Glomerular visceral epithelial cell (primary cell): ENCODE measurements around the gene ZNF132.
"Not testable (repeated sequence)": the region's sequence is repeated elsewhere in the genome, so short reads cannot be mapped to it uniquely, and the experiment has no call there.

Experiments
- DNase-seq: peaks from one replicate; pipeline ENCODE4 v3.0.0-alpha.2; 2016; ENCODE audit errors: extremely low spot score

The ZNF132 gene

DNA sequence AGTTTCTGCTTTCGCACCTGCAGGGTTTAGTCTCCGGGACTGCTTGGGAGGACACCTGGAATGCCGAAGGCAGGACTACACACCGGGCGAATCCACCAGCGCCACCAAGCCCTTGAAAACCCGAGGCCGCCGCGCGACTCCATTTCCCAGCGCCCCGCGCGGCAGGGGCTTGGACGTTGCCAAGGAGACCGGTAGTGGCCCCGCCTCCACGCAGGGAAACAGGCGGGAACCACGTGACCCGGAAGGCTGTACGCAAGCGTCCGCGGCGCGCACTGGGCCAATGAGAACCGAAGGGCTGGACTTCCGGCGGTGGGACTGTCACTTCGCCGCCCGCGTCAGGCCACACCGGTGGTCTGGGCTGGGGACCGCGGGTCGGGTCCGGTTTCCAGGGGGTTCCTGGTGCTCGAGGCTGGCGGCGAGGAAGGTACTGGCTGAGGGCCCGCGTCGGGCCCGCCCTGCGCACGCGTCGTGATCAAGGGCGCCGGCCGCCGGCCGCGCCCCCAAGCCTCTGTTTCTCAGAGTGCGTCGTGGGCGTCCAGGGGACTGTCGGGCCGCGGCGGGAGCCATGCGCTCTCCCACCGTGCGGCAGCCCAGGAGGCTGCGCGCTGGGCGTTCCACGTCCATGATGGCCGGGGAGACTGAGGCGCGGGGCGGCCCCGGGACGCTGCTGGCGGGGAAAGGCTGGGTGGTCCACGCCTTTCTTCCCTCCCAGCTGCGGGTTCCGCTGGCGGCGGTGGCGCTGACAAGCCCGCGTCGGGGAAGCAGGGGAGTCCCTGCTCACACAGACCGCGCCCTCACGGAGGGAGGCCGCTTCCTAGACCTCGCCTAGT lies 27.0 kb upstream of the ZNF132 start, which contains the start of gene ZNF324:
Gene ZNF324, plus strand, starts transcription at position 321 of the 830 bp plus-strand sequence. CDS start 2,106 bp downstream, outside the sequence.
- peak; percentile 95 for DNase-seq

GRCh38 chr19:58466089-58466759 lies 26.3 kb upstream of the ZNF132 start:
- no peak for DNase-seq

DNA sequence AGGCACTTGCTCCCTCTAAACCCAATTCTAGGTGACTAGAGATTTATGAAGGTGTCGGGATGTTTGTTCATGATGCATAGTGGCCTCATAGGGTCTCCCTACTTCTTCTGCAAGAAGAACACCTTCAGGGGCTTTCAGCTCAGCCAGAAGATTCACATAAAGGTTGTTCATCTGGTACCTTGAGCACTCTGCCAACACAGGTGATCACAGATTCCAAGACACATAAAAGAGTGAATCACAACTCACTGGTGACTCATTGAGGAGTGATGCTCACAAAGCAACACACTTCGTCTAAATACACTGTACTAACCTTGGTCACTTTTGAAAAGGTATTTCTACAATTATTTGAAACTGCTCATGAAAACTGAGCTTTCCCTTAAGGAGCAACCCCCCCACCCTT lies 20.1 kb upstream of the ZNF132 start:
- no peak for DNase-seq

DNA sequence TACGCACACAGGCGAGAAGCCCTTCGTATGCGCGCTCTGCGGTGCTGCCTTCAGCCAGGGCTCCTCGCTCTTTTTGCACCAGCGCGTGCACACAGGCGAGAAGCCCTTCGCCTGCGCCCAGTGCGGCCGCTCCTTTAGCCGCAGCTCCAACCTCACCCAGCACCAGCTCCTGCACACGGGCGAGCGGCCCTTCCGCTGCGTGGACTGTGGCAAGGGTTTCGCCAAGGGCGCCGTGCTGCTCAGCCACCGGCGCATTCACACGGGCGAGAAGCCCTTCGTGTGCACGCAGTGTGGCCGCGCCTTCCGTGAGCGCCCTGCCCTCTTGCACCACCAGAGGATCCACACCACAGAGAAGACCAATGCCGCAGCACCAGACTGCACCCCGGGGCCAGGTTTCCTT lies 16.2 kb upstream of the ZNF132 start:
- no peak for DNase-seq

DNA sequence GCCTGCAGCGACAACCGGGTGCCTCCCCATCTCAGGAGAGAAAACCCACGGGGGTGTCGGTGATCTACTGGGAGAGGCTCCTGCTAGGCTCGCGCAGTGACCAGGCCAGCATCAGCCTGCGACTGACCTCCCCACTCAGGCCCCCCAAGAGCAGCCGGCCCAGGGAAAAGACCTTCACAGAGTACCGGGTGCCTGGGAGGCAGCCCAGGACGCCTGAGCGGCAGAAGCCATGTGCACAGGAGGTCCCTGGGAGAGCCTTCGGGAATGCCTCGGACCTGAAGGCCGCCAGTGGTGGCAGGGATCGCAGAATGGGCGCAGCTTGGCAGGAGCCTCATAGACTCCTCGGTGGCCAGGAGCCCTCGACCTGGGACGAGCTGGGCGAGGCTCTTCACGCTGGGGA lies 15.4 kb upstream of the ZNF132 start:
- DNase-seq: no peak

GRCh38 chr19:58453743-58454142 lies 13.8 kb upstream of the ZNF132 start:
- no peak for DNase-seq

GRCh38 chr19:58451358-58452101 lies 11.6 kb upstream of the ZNF132 start, which contains the start of gene ZNF324B:
TSS of gene ZNF324B (plus strand) at chr19:58451622. CDS start at chr19:58453702, 2,080 bp downstream.
- peak; percentile 96 for DNase-seq

- peak; percentile 8 for DNase-seq
Observed at GRCh38 chr19:58450856-58451357, 11.0 kb upstream of the ZNF132 start.

- not testable (repeated sequence) for DNase-seq
Observed at GRCh38 chr19:58449980-58450379, 10.0 kb upstream of the ZNF132 start.

GRCh38 chr19:58448860-58449259 lies 8.9 kb upstream of the ZNF132 start:
- DNase-seq: not testable (repeated sequence)

DNA sequence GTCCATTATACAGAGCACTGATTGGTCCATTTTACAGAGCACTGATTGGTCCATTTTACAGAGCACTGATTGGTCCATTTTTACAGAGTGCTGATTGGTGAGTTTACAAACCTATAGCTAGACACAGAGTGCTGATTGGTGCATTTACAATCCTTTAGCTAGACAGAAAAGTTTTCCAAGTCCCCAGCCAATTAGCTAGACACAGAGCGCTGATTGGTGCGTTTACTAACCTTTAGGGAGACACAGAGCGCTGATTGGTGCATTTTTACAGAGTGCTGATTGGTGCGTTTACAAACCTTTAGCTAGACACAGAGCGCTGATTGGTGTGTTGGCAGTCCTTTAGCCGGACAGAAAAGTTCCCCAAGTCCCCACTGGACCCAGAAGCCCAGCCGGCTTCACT lies 3.0 kb upstream of the ZNF132 start:
- not testable (repeated sequence) for DNase-seq

DNA sequence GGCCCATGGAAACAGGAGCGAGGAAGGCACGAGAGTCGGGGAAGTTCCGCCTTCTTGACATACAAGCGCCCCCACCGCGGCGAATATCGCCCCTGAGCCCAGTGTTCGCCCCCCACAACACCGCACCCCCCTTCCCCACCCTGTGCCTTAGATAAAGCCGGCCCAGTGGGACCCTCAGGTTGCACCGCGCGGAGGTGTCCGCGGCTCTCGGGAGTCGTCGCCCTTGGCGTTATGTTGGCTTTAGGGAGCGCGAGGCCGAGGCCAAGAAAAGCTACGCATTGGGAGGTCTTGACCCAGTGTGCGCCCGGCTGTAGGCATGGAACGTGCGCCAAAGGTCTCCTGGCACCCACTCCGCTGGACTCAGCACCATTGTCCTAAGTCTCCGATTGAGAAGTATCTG lies 603 bp upstream of the ZNF132 start:
- no peak for DNase-seq

GRCh38 chr19:58434217-58434616 lies 5.7 kb downstream of the ZNF132 start:
- no peak for DNase-seq

GRCh38 chr19:58429745-58430144 lies 10.2 kb downstream of the ZNF132 start:
- no peak for DNase-seq

- DNase-seq: no peak
Observed at GRCh38 chr19:58428617-58429016, 11.3 kb downstream of the ZNF132 start.

DNA sequence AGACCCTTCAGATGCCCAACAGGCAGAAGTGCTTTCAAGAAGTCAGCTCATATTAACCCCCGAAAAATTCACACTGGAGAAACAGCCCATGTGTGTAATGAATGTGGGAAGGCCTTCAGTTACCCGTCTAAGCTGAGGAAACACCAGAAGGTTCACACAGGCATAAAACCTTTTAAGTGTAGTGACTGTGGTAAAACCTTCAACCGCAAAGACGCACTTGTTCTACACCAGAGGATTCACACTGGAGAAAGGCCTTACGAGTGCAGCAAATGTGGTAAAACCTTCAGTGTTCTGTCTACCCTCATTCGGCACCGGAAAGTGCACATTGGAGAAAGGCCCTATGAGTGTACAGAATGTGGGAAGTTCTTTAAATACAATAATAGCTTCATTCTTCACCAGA lies 22.9 kb downstream of the ZNF132 start:
- no peak for DNase-seq

- DNase-seq: no peak
Observed at GRCh38 chr19:58416604-58417003, 23.3 kb downstream of the ZNF132 start.

- DNase-seq: peak; percentile 57
Observed at GRCh38 chr19:58409010-58409790, 30.8 kb downstream of the ZNF132 start.

DNA sequence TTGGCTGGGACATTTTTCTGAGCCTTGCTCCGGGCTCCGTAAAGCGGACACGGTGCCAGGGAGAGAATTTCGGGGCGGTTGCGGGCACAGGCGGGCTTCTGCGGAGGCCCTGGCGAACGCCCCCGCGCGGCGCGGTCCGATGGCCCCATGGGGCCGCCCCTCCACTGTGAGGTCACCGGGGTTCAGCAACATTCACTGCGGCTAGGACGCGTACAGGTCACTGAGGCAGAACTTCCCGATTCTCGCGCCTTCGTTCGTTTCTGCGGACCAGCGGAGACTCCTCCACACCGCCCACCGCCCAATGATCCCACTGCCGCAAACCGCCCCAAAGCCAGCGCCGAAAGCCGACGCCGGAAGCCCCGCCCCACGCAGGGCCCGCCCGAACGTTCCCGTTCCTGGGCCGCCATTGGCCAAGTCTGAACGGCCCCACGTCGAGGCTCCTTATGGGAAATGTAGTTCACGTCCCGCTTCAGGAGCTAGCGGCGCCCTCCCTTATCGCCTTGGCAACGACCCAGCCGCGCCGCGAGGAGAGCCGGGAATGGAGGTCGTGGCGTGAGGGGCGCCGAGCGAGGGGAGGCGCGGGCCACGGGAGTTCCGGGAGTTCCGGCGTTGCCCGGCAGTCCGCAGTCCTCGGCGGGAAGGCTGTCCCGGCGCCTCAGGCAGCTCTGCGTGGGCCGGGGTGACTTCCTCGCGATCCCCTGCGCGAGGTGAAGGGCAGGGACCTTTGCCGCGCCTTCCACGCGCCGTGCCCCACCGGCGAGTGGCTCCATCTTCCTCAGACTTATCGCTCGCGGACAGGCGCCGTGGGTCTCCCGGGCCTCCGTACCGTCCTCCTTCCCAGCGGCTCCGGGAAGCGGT lies 31.6 kb downstream of the ZNF132 start, which contains the start of gene ZNF584:
Gene ZNF584, plus strand, starts transcription at position 498 of the 858 bp plus-strand sequence. CDS start 499 bp downstream, outside the sequence.
- peak; percentile 96 for DNase-seq

DNA sequence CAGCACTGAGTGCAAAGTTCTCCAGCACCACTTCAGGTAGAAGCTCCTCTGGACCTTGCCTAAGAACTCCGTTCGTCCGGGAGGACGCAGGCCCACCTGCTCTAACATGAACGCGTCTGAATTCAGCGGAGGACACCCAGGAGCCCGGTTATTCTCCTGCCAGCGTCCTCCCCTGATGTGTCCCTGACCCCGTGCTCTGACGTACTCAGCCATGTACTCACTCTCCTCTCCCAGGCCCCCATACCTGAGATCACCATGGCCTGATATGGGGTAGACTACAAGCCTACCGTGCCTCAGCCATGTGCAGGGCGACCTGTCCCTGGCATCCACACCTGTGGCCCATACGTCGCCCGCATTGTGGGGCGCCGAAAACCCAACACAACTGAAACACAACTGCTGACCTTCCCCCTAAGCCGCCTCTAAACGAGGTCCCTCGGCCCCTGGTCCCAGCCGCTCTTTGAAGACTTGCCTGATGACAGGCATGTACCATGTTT lies 32.2 kb downstream of the ZNF132 start:
- DNase-seq: no peak
